MM.1S (cell line): ENCODE results near the gene LIN37.

ENCODE experiments used
- CTCF ChIP-seq: fragments of 300-600 bp; sonication (generic); IDR thresholded peaks from 2 replicates; pipeline ENCODE4 v1.5.1; 2016; ENCODE audit warnings: antibody characterized with exemption, low read length, mixed read lengths
- EZH2 ChIP-seq: fragments of 300-600 bp; sonication (generic); optimal IDR thresholded peaks from 2 replicates; pipeline ENCODE3; 2017; ENCODE audit warnings: low read depth, mild to moderate bottlenecking, antibody characterized with exemption, low read length, mixed read lengths

- TF ChIP-seq CTCF (no peak), EZH2 (no peak)
Observed at GRCh38 chr19:35731353-35731752, 17.0 kb upstream of the LIN37 start.
